Activated naive CD8-positive, alpha-beta T cell (primary cell): Measurements from ENCODE around the gene EPS8L1.

Experiments
- H3K27ac Mint-ChIP-seq: one replicate; pipeline ENCODE4 v1.8.0; 2021; ENCODE audit warnings: mixed read lengths
- H3K27me3 Mint-ChIP-seq: one replicate; pipeline ENCODE4 v1.8.0; 2021; ENCODE audit warnings: mixed read lengths
- H3K36me3 Mint-ChIP-seq: one replicate; pipeline ENCODE4 v1.8.0; 2021; ENCODE audit warnings: mixed read lengths
- H3K4me1 Mint-ChIP-seq: one replicate; pipeline ENCODE4 v1.8.0; 2021; ENCODE audit warnings: low read depth, mixed read lengths
- H3K4me3 Mint-ChIP-seq: one replicate; pipeline ENCODE4 v1.8.0; 2021; ENCODE audit warnings: mild to moderate bottlenecking, mixed read lengths
- H3K9me3 Mint-ChIP-seq: one replicate; pipeline ENCODE4 v1.8.0; 2021; ENCODE audit warnings: low read depth, mixed read lengths

EPS8L1 gene

DNA sequence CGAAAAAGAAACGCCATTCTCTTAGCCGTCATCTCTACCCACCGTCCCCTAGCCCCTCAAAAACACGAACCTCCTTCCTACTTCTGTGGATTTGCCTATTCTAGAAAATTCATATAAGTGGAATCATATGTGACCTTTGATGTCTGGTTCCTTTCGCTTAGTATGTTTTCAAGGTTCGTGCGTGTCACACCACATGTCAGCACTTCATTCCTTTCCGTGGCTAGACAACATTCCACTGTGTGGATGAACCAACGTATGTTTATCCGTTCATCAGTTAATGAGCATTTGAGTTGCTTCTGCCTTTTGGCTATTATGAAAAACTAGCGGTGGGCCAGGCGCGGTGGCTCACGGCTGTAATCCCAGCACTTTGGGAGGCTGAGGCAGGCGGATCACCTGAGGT lies 55.8 kb downstream of the EPS8L1 start:
- no peaks in the 10 kb centered on the region for H3K4me1 Mint-ChIP-seq
- peaks cover 34% of the 10 kb centered on the region for H3K27me3 Mint-ChIP-seq
- H3K36me3 Mint-ChIP-seq = no peaks in the 10 kb centered on the region
- H3K9me3 Mint-ChIP-seq = no peaks in the 10 kb centered on the region
- no peak overlapping the region for H3K27ac Mint-ChIP-seq
- H3K4me3 Mint-ChIP-seq = no peak overlapping the region

DNA sequence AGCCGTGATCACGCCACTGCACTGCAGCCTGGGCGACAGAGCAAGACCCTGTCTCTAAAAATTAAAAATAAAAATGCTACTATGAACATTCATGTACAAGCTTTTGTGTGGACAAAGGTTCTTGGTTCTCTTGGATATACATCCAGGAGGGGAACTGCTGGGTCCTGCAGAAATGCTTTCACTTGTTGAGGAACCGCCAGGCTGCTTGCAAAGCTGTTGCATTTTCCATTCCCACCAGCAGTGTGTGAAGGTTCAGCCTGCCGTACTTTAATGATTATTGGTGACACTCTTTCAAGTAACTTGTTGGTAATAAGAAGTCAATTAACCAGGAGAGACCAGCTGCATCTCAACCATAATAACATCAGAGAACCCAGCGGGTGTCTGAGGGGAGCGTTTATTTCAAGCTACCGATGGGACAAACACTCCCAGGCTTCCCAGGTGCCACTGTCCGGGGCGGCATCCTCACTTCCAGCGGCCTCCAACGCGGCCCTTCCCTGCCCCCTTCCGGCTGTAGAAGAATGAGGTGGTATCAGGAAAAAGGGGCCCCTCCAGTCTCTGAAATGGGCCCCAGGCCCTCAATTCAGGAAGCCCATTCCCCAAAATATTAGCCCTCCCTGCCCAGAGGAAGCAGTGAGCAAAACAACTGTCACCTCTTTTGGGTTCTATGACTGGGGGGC lies 56.9 kb downstream of the EPS8L1 start:
- H3K27ac Mint-ChIP-seq = no peak overlapping the region
- H3K27me3 Mint-ChIP-seq = peaks cover 25% of the 10 kb centered on the region
- H3K4me1 Mint-ChIP-seq = no peaks in the 10 kb centered on the region

DNA sequence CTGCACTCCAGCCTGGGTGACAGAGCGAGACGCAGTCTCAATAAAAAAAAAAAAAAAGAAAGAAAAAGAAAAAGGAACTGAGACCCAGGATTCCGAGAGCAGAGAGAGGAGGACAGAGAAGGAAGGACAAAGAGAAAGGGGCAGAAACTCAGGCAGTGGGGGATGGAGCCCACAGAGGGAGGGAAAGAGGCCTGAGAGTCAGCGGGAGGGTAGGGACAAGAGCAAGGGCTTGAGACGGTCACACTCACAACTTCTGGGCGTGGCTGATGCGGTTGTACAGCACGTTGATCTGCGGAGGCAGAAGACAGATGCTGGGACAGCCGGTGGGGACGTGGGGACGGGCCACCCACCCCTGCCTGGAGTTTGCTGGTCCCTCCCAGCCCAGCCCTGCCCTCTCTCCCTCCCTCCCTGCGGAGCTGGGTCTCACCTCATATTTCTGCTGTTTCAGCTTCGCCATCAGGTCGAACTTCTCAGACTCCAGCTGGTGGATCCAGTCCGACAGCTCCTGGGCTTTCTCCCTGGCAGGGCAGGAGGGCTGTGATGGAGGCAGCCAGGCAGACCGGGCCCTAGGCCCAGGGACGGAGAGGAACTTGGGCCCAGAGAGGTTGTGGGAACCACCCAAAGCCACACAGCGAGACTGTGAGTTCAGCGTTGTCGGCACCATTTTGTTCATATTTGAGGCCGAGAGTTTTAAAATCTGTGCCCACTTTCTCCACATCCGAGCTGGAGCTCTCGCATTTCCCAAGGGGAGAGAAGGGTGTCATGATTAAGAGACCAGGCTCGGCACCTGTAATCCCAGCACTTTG lies 58.2 kb downstream of the EPS8L1 start:
- no peaks in the 10 kb centered on the region for H3K36me3 Mint-ChIP-seq
- peaks cover 25% of the 10 kb centered on the region for H3K27me3 Mint-ChIP-seq

More for the DNA sequence above, 56.9 kb downstream of the EPS8L1 start:
- Mint-ChIP-seq H3K36me3 (no peaks in the 10 kb centered on the region), H3K4me3 (no peak overlapping the region), H3K9me3 (no peaks in the 10 kb centered on the region)

DNA sequence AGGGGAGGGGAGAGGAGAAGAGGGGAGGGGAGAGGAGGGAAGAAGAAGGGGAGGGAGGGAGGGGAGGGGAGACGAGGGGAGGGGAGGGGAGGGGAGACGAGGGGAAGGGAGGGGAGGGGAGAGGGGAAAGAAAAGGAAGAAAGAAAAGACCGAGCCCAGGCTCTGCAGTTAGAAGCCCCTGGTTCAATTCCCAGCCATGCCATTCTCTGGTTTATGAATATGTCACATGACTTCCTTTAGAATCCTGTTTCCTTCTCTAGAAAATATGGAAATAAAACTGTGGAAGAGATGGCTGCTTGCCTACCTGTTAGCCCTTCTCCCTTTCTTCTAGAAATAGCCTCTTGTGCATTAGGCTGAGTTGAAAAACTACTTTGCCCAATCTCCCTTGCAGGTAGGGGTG lies 59.1 kb downstream of the EPS8L1 start:
- Mint-ChIP-seq H3K27me3 (peaks cover 21% of the 10 kb centered on the region), H3K36me3 (no peaks in the 10 kb centered on the region), H3K4me1 (no peaks in the 10 kb centered on the region), H3K4me3 (no peak overlapping the region), H3K27ac (no peak overlapping the region), H3K9me3 (no peaks in the 10 kb centered on the region)

More for the DNA sequence above, 58.2 kb downstream of the EPS8L1 start:
- no peak overlapping the region for H3K4me3 Mint-ChIP-seq
- no peaks in the 10 kb centered on the region for H3K4me1 Mint-ChIP-seq
- no peak overlapping the region for H3K27ac Mint-ChIP-seq
- H3K9me3 Mint-ChIP-seq = no peaks in the 10 kb centered on the region

DNA sequence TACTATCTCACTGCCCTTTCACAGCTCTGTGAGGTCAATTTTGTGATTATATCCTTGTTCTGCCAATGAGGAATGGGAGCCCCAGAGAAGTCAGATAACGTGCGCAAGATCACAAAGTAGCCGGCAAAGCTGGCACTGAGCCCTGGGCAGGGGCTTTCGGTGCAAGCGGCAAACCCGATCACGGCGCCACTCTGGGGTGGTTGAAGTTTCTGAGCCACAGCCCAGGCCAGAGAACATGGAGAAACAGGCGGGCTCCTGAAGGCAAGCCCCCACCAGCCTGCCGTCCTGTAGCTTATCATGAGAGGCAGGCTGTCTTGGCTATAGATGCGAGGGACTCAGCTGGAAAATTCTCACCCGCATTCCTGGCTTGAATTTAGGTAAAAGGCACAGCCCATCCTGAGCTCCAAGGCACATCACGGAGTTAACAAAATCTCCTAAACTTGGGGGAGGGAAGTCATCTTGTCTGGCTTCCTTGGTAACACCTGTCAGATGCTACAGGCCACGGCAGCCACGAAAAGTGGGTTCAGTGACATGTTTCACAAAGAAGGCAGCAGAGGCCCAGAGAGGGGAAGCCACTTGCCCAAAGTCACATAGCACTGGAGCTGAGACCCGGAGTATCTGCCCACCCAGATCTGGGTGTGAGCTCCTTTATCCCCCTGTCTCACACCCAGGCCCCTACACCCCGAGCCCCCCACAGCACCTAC lies 60.9 kb downstream of the EPS8L1 start:
- Mint-ChIP-seq H3K9me3 (no peaks in the 10 kb centered on the region), H3K27me3 (peaks cover 14% of the 10 kb centered on the region), H3K4me1 (peaks cover 3% of the 10 kb centered on the region), H3K4me3 (no peak overlapping the region), H3K27ac (no peak overlapping the region), H3K36me3 (no peaks in the 10 kb centered on the region)
